Spleen (tissue), 11 donors: Measurements from ENCODE around the gene FILIP1L. TPM values are rescaled to one million over a fixed set of nuclear protein-coding genes. Genes with fewer than 3 reads are reported as not detected.

Source experiments
- DNase-seq: peaks from one replicate; pipeline ENCODE4 v3.0.0-alpha.2; 2020
- H3K27ac ChIP-seq, 8 donors: fragments of 200-600 bp; sonication (generic) in 7 of 8; 1 replicate in 4 of 8; 2 replicates in 4 of 8; pipeline versions ENCODE4 v1.5.0 to v1.8.0; 2016 to 2021; ENCODE audit warnings: inconsistent platforms in 4 of 8, mild to moderate bottlenecking in 4 of 8, moderate library complexity in 1 of 8
- H3K27me3 ChIP-seq, 7 donors: fragments of 200-600 bp; sonication (generic) in 6 of 7; replicated peaks in 1 of 7; 1 replicate in 4 of 7; 2 replicates in 3 of 7; pipeline versions ENCODE4 v1.5.0 to v1.8.0; 2016 to 2021; ENCODE audit warnings: inconsistent platforms in 3 of 7, mild to moderate bottlenecking in 1 of 7
- H3K36me3 ChIP-seq, 6 donors: fragments of 200-600 bp; sonication (generic) in 5 of 6; 1 replicate in 4 of 6; 2 replicates in 2 of 6; pipeline versions ENCODE4 v1.5.0 to v1.8.0; 2016 to 2021; ENCODE audit warnings: inconsistent platforms in 2 of 6
- H3K4me1 ChIP-seq, 6 donors: fragments of 200-600 bp; sonication (generic) in 5 of 6; 1 replicate in 3 of 6; 2 replicates in 3 of 6; pipeline versions ENCODE4 v1.5.0 to v1.8.0; 2016 to 2021; ENCODE audit warnings: inconsistent platforms in 3 of 6
- H3K4me3 ChIP-seq, 8 donors: fragments of 200-600 bp; sonication (generic) in 7 of 8; 1 replicate in 4 of 8; 2 replicates in 4 of 8; pipeline versions ENCODE4 v1.5.0 to v1.8.0; 2016 to 2021; ENCODE audit warnings: inconsistent platforms in 4 of 8, mild to moderate bottlenecking in 4 of 8, moderate library complexity in 2 of 8
- H3K9me3 ChIP-seq, 8 donors: fragments of 200-600 bp; sonication (generic) in 7 of 8; 1 replicate in 4 of 8; 2 replicates in 4 of 8; pipeline versions ENCODE4 v1.5.0 to v1.8.0; 2016 to 2021; ENCODE audit warnings: inconsistent platforms in 4 of 8
- POLR2A ChIP-seq, 3 donors: fragments of 450-650 bp; IDR thresholded peaks; one replicate each; pipeline ENCODE4 v1.5.1; 2017; ENCODE audit warnings: antibody characterized with exemption in 3 of 3, mild to moderate bottlenecking in 1 of 3
- POLR2AphosphoS5 ChIP-seq, 3 donors: sonication (generic); formaldehyde crosslinking; IDR thresholded peaks; one replicate each; pipeline ENCODE4 v1.5.1; 2017; ENCODE audit warnings: antibody characterized with exemption in 3 of 3
- WGBS, 5 donors: extraction: QIAGEN DNeasy Blood & Tissue Kit in 3 of 5; methylation state at CpG; one replicate each; pipeline versions ENCODE4 v1.1.5 to v1.1.7; 2013 to 2018; 5-methylcytosine and 5-hydroxymethylcytosine counted together
- intact Hi-C: fragments of 100-400 bp; cut with DNase I; formaldehyde crosslinking; loops from one replicate; pipeline ENCODE4 v1.15.0; 2023; ENCODE audit warnings: low total_unique reads
- polyA plus RNA-seq, 3 donors: library from polyadenylated mRNA; stranded (reverse); fragments of 200-250 nt; gene quantifications; one replicate each; pipeline ENCODE4 v1.2.1, GENCODE V29; 2013
- total RNA-seq, 7 donors: library from RNA; depleted of rRNA in 3 of 7; stranded (reverse); fragments of >200 nt in 3 of 7; fragmentation: NEBNext Ultra II Directional in 4 of 7; extraction: Animal tissue kit (Norgen Biotek cat#: 25700) in 4 of 7; gene quantifications; one replicate each; pipeline versions ENCODE4 v1.1.0 to v1.2.1, GENCODE V29; 2016 to 2021
- TF ChIP-seq, protein P1 (sequence below), 11 experiments: fragments of 200-600 bp in 7 of 11; fragments of 450-650 bp in 4 of 11; sonication (generic) in 4 of 11; IDR thresholded peaks in 8 of 11; conservative IDR thresholded peaks in 3 of 11; 1 replicate in 7 of 11; 2 replicates in 4 of 11; pipeline versions ENCODE4 v1.4.0 to v1.8.0; 2016 to 2021; ENCODE audit warnings: antibody characterized with exemption in 11 of 11, inconsistent platforms in 4 of 11, mild to moderate bottlenecking in 1 of 11
- donor health status: healthy with polysubstance abuse.
- donor health status: DM: no; HTN: no; CAD: no; lungs with moderate emphysema.
- donor health status: DM: no; HTN: no; CAD: no.
- donor health status: Bipolar disorder and iron deficiency.
- donor health status: healthy.
- donor health status: DM: no; HTN: no; CAD: no.
- donor health status: DM: yes; HTN: yes; CAD: no.

FILIP1L gene
- total and polyA plus RNA-seq, 10 donors = 11.1 to 47.7 (median 30.9) TPM

DNA sequence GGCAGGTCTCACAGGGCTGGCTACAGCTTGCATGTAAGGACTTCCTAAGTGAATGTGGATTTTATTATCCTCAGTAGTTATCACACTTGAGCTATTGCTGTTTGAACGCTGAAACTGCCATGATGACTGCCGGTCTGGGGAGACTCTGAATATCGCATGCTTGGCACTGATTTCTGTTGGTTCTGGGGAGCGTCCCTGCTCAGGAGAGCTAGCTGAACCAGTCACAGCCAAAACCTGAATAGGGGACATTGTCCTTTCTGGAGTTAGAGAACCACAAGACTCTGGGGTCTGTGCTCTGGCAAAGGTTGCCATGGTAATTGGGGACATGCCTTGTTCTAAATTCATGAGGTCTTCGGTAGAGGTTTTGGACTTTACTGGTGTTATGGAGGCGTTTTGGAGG, 265.9 kb downstream of the FILIP1L start:
- Histone ChIP-seq H3K4me3 (no peak overlapping the region), H3K27ac (no peak overlapping the region), H3K27me3 (no peaks in the 10 kb centered on the region), H3K4me1 (peaks cover 0 to 30% (median 16%) of the 10 kb centered on the region in 6 donors), H3K9me3 (no peaks in the 10 kb centered on the region), H3K36me3 (peaks cover 0 to 10% (median 0%) of the 10 kb centered on the region in 6 donors)
- 91 to 98% (median 95%) methylated on average over 6 of the region's 6 CpGs for WGBS, 5 donors
- no peak for TF ChIP-seq POLR2AphosphoS5 (IDR thresholded peaks at IDR 0.05)
- TF ChIP-seq POLR2A (IDR thresholded peaks at IDR 0.05) = no peak
- TF ChIP-seq, protein P1, sequence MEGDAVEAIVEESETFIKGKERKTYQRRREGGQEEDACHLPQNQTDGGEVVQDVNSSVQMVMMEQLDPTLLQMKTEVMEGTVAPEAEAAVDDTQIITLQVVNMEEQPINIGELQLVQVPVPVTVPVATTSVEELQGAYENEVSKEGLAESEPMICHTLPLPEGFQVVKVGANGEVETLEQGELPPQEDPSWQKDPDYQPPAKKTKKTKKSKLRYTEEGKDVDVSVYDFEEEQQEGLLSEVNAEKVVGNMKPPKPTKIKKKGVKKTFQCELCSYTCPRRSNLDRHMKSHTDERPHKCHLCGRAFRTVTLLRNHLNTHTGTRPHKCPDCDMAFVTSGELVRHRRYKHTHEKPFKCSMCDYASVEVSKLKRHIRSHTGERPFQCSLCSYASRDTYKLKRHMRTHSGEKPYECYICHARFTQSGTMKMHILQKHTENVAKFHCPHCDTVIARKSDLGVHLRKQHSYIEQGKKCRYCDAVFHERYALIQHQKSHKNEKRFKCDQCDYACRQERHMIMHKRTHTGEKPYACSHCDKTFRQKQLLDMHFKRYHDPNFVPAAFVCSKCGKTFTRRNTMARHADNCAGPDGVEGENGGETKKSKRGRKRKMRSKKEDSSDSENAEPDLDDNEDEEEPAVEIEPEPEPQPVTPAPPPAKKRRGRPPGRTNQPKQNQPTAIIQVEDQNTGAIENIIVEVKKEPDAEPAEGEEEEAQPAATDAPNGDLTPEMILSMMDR (IDR thresholded peaks at IDR 0.05 in 8 of 11, conservative IDR thresholded peaks at IDR 0.05 in 3 of 11) = no peak
- DNase-seq = no peak
- intact Hi-C loops = no loop called here

DNA sequence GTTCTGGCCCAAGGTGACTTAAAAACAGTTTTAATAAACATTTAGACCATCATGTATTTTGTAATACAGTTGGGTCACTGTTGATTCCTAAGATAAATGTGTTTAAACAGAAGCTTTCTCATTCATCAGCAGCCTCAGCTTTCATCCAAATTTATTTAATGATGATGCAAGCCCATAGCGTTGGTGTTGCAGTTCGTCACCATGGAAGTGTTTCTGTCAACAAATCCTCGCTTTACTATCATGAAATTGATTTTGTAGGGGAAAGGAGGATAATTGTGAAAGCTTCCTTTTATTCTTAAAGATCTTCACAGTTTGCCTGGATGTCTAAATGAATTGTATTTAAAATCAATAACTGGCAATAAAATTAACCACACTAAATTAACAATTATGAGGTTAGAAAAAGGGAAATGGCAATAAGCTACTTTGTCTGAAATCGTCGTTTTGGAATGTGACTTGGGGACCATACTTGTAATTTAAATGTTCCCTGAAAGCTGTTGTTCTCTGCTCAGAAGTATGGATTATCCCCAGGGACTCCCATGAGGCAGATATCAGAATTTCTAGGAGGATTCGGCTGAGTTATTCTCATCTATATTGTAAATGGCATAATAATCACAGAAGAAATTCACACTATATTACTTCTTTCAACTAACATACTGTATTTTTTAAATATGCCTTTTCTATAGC, 267.7 kb downstream of the FILIP1L start:
- H3K27me3 ChIP-seq = no peaks in the 10 kb centered on the region
- intact Hi-C loops = no loop called here
- WGBS, 5 donors = 57 to 82% (median 66%) methylated on average over 6 of the region's 6 CpGs
- peaks cover 0 to 35% (median 16%) of the 10 kb centered on the region in 6 donors for H3K4me1 ChIP-seq
- H3K4me3 ChIP-seq = no peak overlapping the region
- peak overlapping the region in 2 of 8 donors; percentile 4 to 34 for H3K27ac ChIP-seq
- TF ChIP-seq POLR2A (IDR thresholded peaks at IDR 0.05) (no peak), POLR2AphosphoS5 (IDR thresholded peaks at IDR 0.05) (no peak)
- TF ChIP-seq, protein P1 (IDR thresholded peaks at IDR 0.05 in 8 of 11, conservative IDR thresholded peaks at IDR 0.05 in 3 of 11) = no peak
- DNase-seq = no peak
- H3K9me3 ChIP-seq = no peaks in the 10 kb centered on the region
- peaks cover 0 to 10% (median 0%) of the 10 kb centered on the region in 6 donors for H3K36me3 ChIP-seq

DNA sequence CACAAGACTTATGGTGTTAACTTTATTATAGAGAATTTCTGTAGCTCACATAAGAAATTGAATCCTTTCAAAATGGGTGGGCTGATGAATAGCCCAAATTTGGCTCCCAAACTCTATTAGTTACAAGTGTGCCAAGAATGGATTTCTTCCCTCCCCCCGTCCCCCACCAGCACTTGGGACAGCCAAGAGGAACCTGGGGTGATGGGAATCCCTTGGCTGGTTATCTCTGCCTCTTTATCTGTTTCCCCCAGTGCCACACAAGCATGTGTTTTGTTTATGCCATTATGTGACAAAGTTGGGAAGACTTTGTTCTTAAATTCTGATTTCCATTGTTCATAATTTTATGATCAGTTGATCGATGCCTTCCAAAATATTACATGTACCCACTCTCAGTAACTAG, 268.3 kb downstream of the FILIP1L start:
- Histone ChIP-seq H3K4me1 (peaks cover 0 to 35% (median 16%) of the 10 kb centered on the region in 6 donors), H3K36me3 (peaks cover 0 to 12% (median 0%) of the 10 kb centered on the region in 6 donors), H3K9me3 (no peaks in the 10 kb centered on the region), H3K27ac (peak overlapping the region in 2 of 8 donors; percentile 4 to 28), H3K27me3 (no peaks in the 10 kb centered on the region), H3K4me3 (no peak overlapping the region)
- intact Hi-C loops = no loop called here
- DNase-seq = no peak
- 69 to 81% (median 78%) methylated on average over 2 of the region's 2 CpGs for WGBS, 5 donors
- TF ChIP-seq POLR2AphosphoS5 (IDR thresholded peaks at IDR 0.05) (no peak), POLR2A (IDR thresholded peaks at IDR 0.05) (no peak)
- TF ChIP-seq, protein P1 (IDR thresholded peaks at IDR 0.05 in 8 of 11, conservative IDR thresholded peaks at IDR 0.05 in 3 of 11) = no peak

DNA sequence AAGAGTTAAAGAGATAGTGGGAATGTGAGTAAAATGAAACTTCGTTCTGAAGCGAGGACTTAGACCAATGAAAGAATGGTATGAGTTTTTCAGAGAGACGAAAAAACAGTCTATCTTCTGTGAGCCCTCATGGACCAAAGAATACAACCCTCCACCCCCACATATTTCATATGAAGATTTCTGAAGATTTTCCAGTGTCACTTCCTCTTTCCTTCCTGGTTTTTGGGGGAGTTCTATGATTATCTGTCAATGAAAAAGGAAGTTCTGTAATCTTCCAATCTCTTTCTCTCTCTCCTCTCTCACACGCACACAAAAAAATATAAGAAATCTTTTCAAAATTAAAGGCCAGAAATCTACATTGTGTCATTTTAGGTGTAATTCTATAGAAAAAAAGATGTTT, 269.0 kb downstream of the FILIP1L start:
- peaks cover 0 to 35% (median 16%) of the 10 kb centered on the region in 6 donors for H3K4me1 ChIP-seq
- peak overlapping the region in 1 of 8 donors; percentile 1 for H3K4me3 ChIP-seq
- no peak for TF ChIP-seq POLR2AphosphoS5 (IDR thresholded peaks at IDR 0.05)
- no peak for TF ChIP-seq POLR2A (IDR thresholded peaks at IDR 0.05)
- TF ChIP-seq, protein P1 (IDR thresholded peaks at IDR 0.05 in 8 of 11, conservative IDR thresholded peaks at IDR 0.05 in 3 of 11) = no peak
- WGBS, 5 donors = 39 to 53% (median 47%) methylated on average over 4 of the region's 4 CpGs
- peaks cover 0 to 5% (median 0%) of the 10 kb centered on the region in 6 donors for H3K36me3 ChIP-seq
- H3K9me3 ChIP-seq = no peaks in the 10 kb centered on the region
- no peak for DNase-seq
- no peaks in the 10 kb centered on the region for H3K27me3 ChIP-seq
- peak overlapping the region in 2 of 8 donors; percentile 4 to 28 for H3K27ac ChIP-seq
- intact Hi-C loops = no loop called here
